ENCODE results near the gene AGMO.

AGMO gene

GRCh38 chr7:15168489-15168888 is 393.3 kb downstream of the AGMO start:
- Histone ChIP-seq H3K18ac (ENCODE audit: low read length) (no peak overlapping the region), H3K27ac (replicated peaks; ENCODE audit: low read length) (no peak overlapping the region), H2BK12ac (ENCODE audit: low read length) (no peak overlapping the region), H4K91ac (ENCODE audit: low read depth, low read length, poor library complexity) (no peak overlapping the region), H2BK5ac (ENCODE audit: low read length) (no peak overlapping the region), H3K14ac (ENCODE audit: low read length) (no peak overlapping the region), H3K79me1 (ENCODE audit: low read depth, low read length) (no peaks in the 10 kb centered on the region), H3K4me1 (ENCODE audit: control insufficient read depth in 2 of 2, insufficient read depth in 1 of 2, low read depth in 1 of 2, low read length in 2 of 2) (no peaks in the 10 kb centered on the region), H3K9me3 (replicated peaks in 1 of 2; ENCODE audit: control insufficient read depth in 2 of 2, insufficient read depth in 1 of 2, low read depth in 1 of 2, low read length in 2 of 2) (no peaks in the 10 kb centered on the region), H3K36me3 (replicated peaks in 1 of 2; ENCODE audit: control insufficient read depth in 2 of 2, insufficient read depth in 2 of 2, low read length in 2 of 2) (no peaks in the 10 kb centered on the region), H2AFZ (ENCODE audit: low read length) (no peak overlapping the region), H4K8ac (ENCODE audit: low read depth, low read length) (no peak overlapping the region), H2BK15ac (ENCODE audit: low read length) (no peak overlapping the region), H3K23ac (ENCODE audit: low read depth, low read length, poor library complexity) (no peak overlapping the region), H3K9ac (ENCODE audit: low read depth, low read length, poor library complexity) (no peak overlapping the region), H3K4ac (ENCODE audit: low read length) (no peak overlapping the region), H2AK5ac (ENCODE audit: low read depth, low read length) (no peak overlapping the region), H2BK120ac (ENCODE audit: low read depth, low read length) (no peak overlapping the region), H3K4me2 (ENCODE audit: insufficient read depth, low read length, poor library complexity, severe bottlenecking) (no peak overlapping the region), H3K4me3 (ENCODE audit: low read length in 2 of 2) (no peak overlapping the region), H3K27me3 (ENCODE audit: control insufficient read depth in 3 of 3, insufficient read depth in 3 of 3, low read depth in 1 of 3, low read length in 3 of 3) (no peaks in the 10 kb centered on the region)
- no CpG with 5 or more reads among the region's 4 CpGs for whole genome bisulfite sequencing, 2 donors (ENCODE audit: extremely low coverage in 2 of 2, insufficient read length in 2 of 2, insufficient replicate concordance in 1 of 2)
- no peak for DNase-seq (ENCODE audit: low spot score)

- no peak overlapping the region for H3K4me3 ChIP-seq (ENCODE audit: low read length in 2 of 2)
- no peak for DNase-seq (ENCODE audit: low spot score)
- H3K18ac ChIP-seq (ENCODE audit: low read length) = no peak overlapping the region
- no peak overlapping the region for H2AFZ ChIP-seq (ENCODE audit: low read length)
- no peaks in the 10 kb centered on the region for H3K9me3 ChIP-seq (replicated peaks in 1 of 2; ENCODE audit: control insufficient read depth in 2 of 2, insufficient read depth in 1 of 2, low read depth in 1 of 2, low read length in 2 of 2)
- H3K23ac ChIP-seq (ENCODE audit: low read depth, low read length, poor library complexity) = no peak overlapping the region
- H3K9ac ChIP-seq (ENCODE audit: low read depth, low read length, poor library complexity) = no peak overlapping the region
- no peak overlapping the region for H4K8ac ChIP-seq (ENCODE audit: low read depth, low read length)
- H3K27me3 ChIP-seq (ENCODE audit: control insufficient read depth in 3 of 3, insufficient read depth in 3 of 3, low read depth in 1 of 3, low read length in 3 of 3) = no peaks in the 10 kb centered on the region
- no peak overlapping the region for H3K14ac ChIP-seq (ENCODE audit: low read length)
- H2BK5ac ChIP-seq (ENCODE audit: low read length) = no peak overlapping the region
- no peaks in the 10 kb centered on the region for H3K79me1 ChIP-seq (ENCODE audit: low read depth, low read length)
- no peak overlapping the region for H3K4ac ChIP-seq (ENCODE audit: low read length)
- no CpG with 5 or more reads among the region's 3 CpGs for WGBS, 2 donors (ENCODE audit: extremely low coverage in 2 of 2, insufficient read length in 2 of 2, insufficient replicate concordance in 1 of 2)
- H3K36me3 ChIP-seq (replicated peaks in 1 of 2; ENCODE audit: control insufficient read depth in 2 of 2, insufficient read depth in 2 of 2, low read length in 2 of 2) = no peaks in the 10 kb centered on the region
- no peak overlapping the region for H2BK12ac ChIP-seq (ENCODE audit: low read length)
- H2BK15ac ChIP-seq (ENCODE audit: low read length) = no peak overlapping the region
- H2BK120ac ChIP-seq (ENCODE audit: low read depth, low read length) = no peak overlapping the region
- no peak overlapping the region for H3K4me2 ChIP-seq (ENCODE audit: insufficient read depth, low read length, poor library complexity, severe bottlenecking)
- no peaks in the 10 kb centered on the region for H3K4me1 ChIP-seq (ENCODE audit: control insufficient read depth in 2 of 2, insufficient read depth in 1 of 2, low read depth in 1 of 2, low read length in 2 of 2)
- no peak overlapping the region for H3K27ac ChIP-seq (replicated peaks; ENCODE audit: low read length)
- H2AK5ac ChIP-seq (ENCODE audit: low read depth, low read length) = no peak overlapping the region
- H4K91ac ChIP-seq (ENCODE audit: low read depth, low read length, poor library complexity) = no peak overlapping the region
Measured at GRCh38 chr7:15167912-15168311, 393.9 kb downstream of the AGMO start.

GRCh38 chr7:15166620-15167019 is 395.2 kb downstream of the AGMO start:
- no peak overlapping the region for H3K4ac ChIP-seq (ENCODE audit: low read length)
- no peaks in the 10 kb centered on the region for H3K9me3 ChIP-seq (replicated peaks in 1 of 2; ENCODE audit: control insufficient read depth in 2 of 2, insufficient read depth in 1 of 2, low read depth in 1 of 2, low read length in 2 of 2)

DNA sequence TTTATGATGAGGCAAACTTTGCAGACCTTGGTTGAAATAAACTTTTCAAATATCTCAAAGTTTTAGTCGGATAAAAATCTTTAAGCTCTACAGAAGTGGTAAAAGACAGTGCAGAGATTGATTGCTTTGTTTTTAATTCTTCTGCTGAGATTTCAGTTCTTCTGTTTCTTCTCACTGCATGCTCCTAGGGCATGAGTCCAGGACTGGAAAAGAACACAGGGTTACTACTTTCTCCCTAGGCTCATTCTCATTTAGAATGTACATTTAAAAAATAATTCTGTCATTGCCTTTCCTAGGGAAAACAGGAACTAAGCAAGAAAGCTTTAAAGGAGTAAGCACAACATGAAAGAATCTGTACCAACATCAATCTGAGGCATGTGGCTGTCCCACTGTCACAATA is 402.6 kb downstream of the AGMO start:
- Histone ChIP-seq H4K8ac (ENCODE audit: low read depth, low read length) (no peak overlapping the region), H3K79me1 (ENCODE audit: low read depth, low read length) (no peaks in the 10 kb centered on the region), H3K4ac (ENCODE audit: low read length) (no peak overlapping the region), H3K4me3 (ENCODE audit: low read length in 2 of 2) (no peak overlapping the region), H2BK15ac (ENCODE audit: low read length) (no peak overlapping the region), H3K27me3 (ENCODE audit: control insufficient read depth in 3 of 3, insufficient read depth in 3 of 3, low read depth in 1 of 3, low read length in 3 of 3) (no peaks in the 10 kb centered on the region), H3K4me2 (ENCODE audit: insufficient read depth, low read length, poor library complexity, severe bottlenecking) (no peak overlapping the region), H3K9me3 (replicated peaks in 1 of 2; ENCODE audit: control insufficient read depth in 2 of 2, insufficient read depth in 1 of 2, low read depth in 1 of 2, low read length in 2 of 2) (no peaks in the 10 kb centered on the region), H3K9ac (ENCODE audit: low read depth, low read length, poor library complexity) (no peak overlapping the region), H2BK12ac (ENCODE audit: low read length) (no peak overlapping the region), H2BK120ac (ENCODE audit: low read depth, low read length) (no peak overlapping the region), H2BK5ac (ENCODE audit: low read length) (no peak overlapping the region), H3K36me3 (replicated peaks in 1 of 2; ENCODE audit: control insufficient read depth in 2 of 2, insufficient read depth in 2 of 2, low read length in 2 of 2) (no peaks in the 10 kb centered on the region), H3K23ac (ENCODE audit: low read depth, low read length, poor library complexity) (no peak overlapping the region), H3K4me1 (ENCODE audit: control insufficient read depth in 2 of 2, insufficient read depth in 1 of 2, low read depth in 1 of 2, low read length in 2 of 2) (peaks cover 0 to 5% of the 10 kb centered on the region in 2 donors), H4K91ac (ENCODE audit: low read depth, low read length, poor library complexity) (no peak overlapping the region), H3K27ac (replicated peaks; ENCODE audit: low read length) (no peak overlapping the region), H2AK5ac (ENCODE audit: low read depth, low read length) (no peak overlapping the region), H3K14ac (ENCODE audit: low read length) (no peak overlapping the region), H2AFZ (ENCODE audit: low read length) (no peak overlapping the region), H3K18ac (ENCODE audit: low read length) (no peak overlapping the region)
- WGBS, 2 donors (ENCODE audit: extremely low coverage in 2 of 2, insufficient read length in 2 of 2, insufficient replicate concordance in 1 of 2) = no CpG with 5 or more reads among the region's 1 CpG
- no peak for DNase-seq (ENCODE audit: low spot score)

More at GRCh38 chr7:15166620-15167019, 395.2 kb downstream of the AGMO start:
- Histone ChIP-seq H3K4me1 (ENCODE audit: control insufficient read depth in 2 of 2, insufficient read depth in 1 of 2, low read depth in 1 of 2, low read length in 2 of 2) (no peaks in the 10 kb centered on the region), H4K8ac (ENCODE audit: low read depth, low read length) (no peak overlapping the region), H2BK12ac (ENCODE audit: low read length) (no peak overlapping the region), H3K14ac (ENCODE audit: low read length) (no peak overlapping the region), H3K27ac (replicated peaks; ENCODE audit: low read length) (no peak overlapping the region), H3K4me2 (ENCODE audit: insufficient read depth, low read length, poor library complexity, severe bottlenecking) (no peak overlapping the region), H2BK15ac (ENCODE audit: low read length) (no peak overlapping the region), H2AK5ac (ENCODE audit: low read depth, low read length) (no peak overlapping the region), H3K4me3 (ENCODE audit: low read length in 2 of 2) (no peak overlapping the region), H2AFZ (ENCODE audit: low read length) (no peak overlapping the region), H2BK5ac (ENCODE audit: low read length) (no peak overlapping the region), H3K9ac (ENCODE audit: low read depth, low read length, poor library complexity) (no peak overlapping the region), H3K79me1 (ENCODE audit: low read depth, low read length) (no peaks in the 10 kb centered on the region), H2BK120ac (ENCODE audit: low read depth, low read length) (no peak overlapping the region), H3K23ac (ENCODE audit: low read depth, low read length, poor library complexity) (no peak overlapping the region), H4K91ac (ENCODE audit: low read depth, low read length, poor library complexity) (no peak overlapping the region), H3K36me3 (replicated peaks in 1 of 2; ENCODE audit: control insufficient read depth in 2 of 2, insufficient read depth in 2 of 2, low read length in 2 of 2) (no peaks in the 10 kb centered on the region), H3K27me3 (ENCODE audit: control insufficient read depth in 3 of 3, insufficient read depth in 3 of 3, low read depth in 1 of 3, low read length in 3 of 3) (no peaks in the 10 kb centered on the region), H3K18ac (ENCODE audit: low read length) (no peak overlapping the region)
- no CpG with 5 or more reads among the region's 1 CpG for WGBS, 2 donors (ENCODE audit: extremely low coverage in 2 of 2, insufficient read length in 2 of 2, insufficient replicate concordance in 1 of 2)
- no peak for DNase-seq (ENCODE audit: low spot score)
